GM12872 (cell line): ENCODE results near the gene LPCAT1.

ENCODE experiments used
- CTCF ChIP-seq: IDR thresholded peaks from 3 replicates; pipeline ENCODE4 v1.5.1; 2011; ENCODE audit warnings: low read depth, mild to moderate bottlenecking, low read length, moderate library complexity; ENCODE audit not compliant: insufficient read depth

The LPCAT1 gene

GRCh38 chr5:1437876-1438559, 85.7 kb downstream of the LPCAT1 start:
- no peak for TF ChIP-seq CTCF

- TF ChIP-seq CTCF = no peak
Measured at GRCh38 chr5:1437226-1437829, 86.4 kb downstream of the LPCAT1 start.

- TF ChIP-seq CTCF = no peak
Measured at GRCh38 chr5:1436681-1437080, 87.1 kb downstream of the LPCAT1 start.

GRCh38 chr5:1436036-1436435, 87.7 kb downstream of the LPCAT1 start:
- no peak for TF ChIP-seq CTCF

- TF ChIP-seq CTCF = no peak
Measured at GRCh38 chr5:1435369-1435768, 88.4 kb downstream of the LPCAT1 start.

GRCh38 chr5:1432296-1432695, 91.5 kb downstream of the LPCAT1 start:
- TF ChIP-seq CTCF = no peak

GRCh38 chr5:1431896-1432295, 91.9 kb downstream of the LPCAT1 start:
- no peak for TF ChIP-seq CTCF
